Measurements from ENCODE around the gene PC. TPM values are rescaled to one million over a fixed set of nuclear protein-coding genes. Genes with fewer than 3 reads are reported as not detected.
A peak's percentile ranks its signal among the peaks of the same experiment; 100 is the strongest.

The PC gene
- total RNA-seq, 2 donors from 2014 or later, result 6.5 to 9.1 TPM

DNA sequence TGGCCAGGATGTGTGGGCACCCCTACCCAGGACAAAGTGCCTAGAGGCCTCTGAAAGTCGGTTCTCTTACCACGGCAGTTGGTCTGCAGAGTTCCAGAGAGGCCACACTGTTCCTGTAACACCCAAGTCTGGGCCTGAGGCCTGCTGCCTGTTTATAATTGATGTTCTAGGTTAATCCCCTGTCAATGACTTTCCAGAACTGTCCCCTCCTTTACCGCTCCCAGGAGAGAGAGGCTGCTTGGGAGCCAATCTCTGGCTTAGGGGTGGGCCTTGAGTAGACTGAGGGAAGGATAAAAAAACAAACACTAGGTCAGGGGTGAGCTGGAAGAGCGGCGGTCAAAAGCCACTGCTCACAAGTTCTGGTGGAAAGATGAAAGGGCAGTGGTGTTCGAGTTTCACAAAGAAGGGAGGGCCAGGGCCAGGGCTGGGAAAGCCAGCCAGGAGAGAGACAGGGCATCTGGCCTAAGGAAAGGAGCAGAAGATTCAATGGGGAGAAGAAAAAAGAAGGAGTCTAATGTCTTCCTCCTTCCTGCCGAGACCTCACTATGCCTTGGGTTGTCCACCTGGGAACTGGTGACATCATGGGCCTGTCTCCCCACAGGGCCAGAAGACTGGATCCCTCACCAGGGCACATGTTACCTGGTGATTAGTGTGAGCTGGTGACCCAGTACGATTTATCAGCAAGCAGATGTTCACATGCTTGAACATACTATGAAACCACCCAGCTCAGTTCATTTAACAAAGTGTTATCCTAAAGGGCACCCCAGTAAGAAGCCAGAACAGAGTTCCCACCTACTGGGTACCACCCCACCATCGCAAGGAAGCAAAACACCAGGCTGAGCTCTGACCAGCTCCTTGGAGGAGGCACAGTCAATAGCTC is 50.2 kb downstream of the PC start:
- Mint-ChIP-seq H3K27me3 (peaks cover 2 to 7% of the 10 kb centered on the region in 2 donors), H3K27ac (no peak overlapping the region), H3K4me3 (no peak overlapping the region), H3K9me3 (no peaks in the 10 kb centered on the region), H3K36me3 (no peaks in the 10 kb centered on the region), H3K4me1 (ENCODE audit: low read depth in 2 of 2) (no peaks in the 10 kb centered on the region)
- DNase-seq (ENCODE audit: low spot score), result no peak
- no peak for ATAC-seq

DNA sequence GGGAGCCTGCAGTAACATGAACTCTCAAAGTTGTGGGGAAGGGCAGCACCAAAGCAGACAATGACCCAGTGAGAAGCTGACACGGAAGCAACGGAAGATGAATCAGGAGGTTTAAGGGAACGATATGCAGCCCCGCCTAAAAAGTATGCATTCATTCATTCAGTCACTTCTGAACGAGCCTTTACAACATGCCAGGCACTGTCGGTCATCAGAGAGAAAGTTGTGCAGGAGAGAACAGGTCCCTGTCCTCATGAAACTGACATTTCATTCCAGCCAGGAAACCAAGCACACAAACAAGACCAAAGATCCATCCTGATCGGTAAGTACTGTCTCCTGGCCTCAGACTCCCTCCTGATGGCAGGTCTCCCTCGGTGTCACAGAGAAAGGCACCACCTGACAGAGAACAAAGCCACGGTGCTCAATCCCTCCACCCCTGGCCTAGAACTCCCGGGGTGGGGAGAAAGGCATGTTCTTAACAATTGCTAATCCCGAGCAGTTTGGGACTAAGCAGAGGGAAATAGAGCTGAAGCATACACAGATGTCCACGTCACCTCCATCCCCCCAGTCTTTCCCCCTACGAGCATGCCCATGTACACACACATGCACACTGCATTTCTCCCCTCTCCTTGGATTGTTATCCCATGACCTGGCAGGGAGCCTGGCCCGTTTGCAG is 52.0 kb downstream of the PC start:
- H3K9me3 Mint-ChIP-seq, result no peaks in the 10 kb centered on the region
- H3K4me1 Mint-ChIP-seq (ENCODE audit: low read depth in 2 of 2), result no peaks in the 10 kb centered on the region
- DNase-seq (ENCODE audit: low spot score), result no peak
- H3K27me3 Mint-ChIP-seq, result peaks cover 2 to 7% of the 10 kb centered on the region in 2 donors
- no peak overlapping the region for H3K27ac Mint-ChIP-seq
- H3K4me3 Mint-ChIP-seq, result no peak overlapping the region
- H3K36me3 Mint-ChIP-seq, result no peaks in the 10 kb centered on the region
- ATAC-seq, result no peak

DNA sequence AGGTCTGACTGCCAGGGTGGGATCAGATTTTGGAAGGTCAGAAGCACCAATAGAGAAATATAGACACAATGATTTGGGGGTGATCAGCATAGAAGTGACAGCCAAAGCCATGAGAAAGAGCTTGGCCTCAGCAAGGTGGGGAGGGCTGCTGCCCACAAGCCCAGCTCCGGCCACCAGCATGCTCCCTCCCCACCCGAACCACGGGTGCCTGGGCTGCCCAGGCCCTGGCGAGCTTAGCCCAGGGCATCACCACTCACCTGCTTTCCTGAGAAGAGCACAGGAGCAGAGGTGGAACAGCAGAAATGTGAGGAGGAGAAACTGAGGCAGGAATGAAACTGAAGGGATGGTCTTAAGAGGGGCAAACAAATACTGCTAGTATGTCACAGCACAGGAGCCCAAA is 52.6 kb downstream of the PC start:
- no peak overlapping the region for H3K4me3 Mint-ChIP-seq
- no peak for DNase-seq (ENCODE audit: low spot score)
- H3K4me1 Mint-ChIP-seq (ENCODE audit: low read depth in 2 of 2), result no peaks in the 10 kb centered on the region
- no peak overlapping the region for H3K27ac Mint-ChIP-seq
- no peak for ATAC-seq
- H3K36me3 Mint-ChIP-seq, result no peaks in the 10 kb centered on the region
- H3K9me3 Mint-ChIP-seq, result no peaks in the 10 kb centered on the region
- peaks cover 4 to 7% of the 10 kb centered on the region in 2 donors for H3K27me3 Mint-ChIP-seq

DNA sequence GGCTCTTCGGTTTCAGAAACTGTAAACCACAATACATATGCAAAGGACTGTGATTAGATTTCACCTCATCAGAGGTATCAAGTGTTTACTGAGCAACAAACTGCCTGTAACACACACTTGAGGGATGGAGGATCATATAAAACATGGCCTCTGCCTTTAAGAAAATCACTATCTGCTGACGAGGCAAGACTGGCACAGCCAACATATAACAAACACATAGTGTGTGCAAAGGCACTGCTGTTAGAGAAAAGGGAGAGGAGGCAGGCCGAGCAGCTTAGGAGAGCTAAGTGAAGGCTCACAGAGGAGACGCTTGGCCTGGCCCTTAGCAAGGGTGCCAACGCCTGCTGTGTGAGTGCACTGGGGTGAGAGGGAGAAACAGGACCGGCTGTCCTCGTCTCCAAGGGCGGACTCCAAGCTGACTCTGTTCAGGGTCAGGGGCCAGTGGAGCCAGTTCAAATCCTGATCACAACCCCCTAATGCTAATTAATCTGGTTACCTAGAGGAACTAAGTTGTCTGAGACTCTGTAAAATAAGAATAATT is 53.1 kb downstream of the PC start:
- Mint-ChIP-seq H3K27me3 (peaks cover 4 to 7% of the 10 kb centered on the region in 2 donors), H3K4me1 (ENCODE audit: low read depth in 2 of 2) (no peaks in the 10 kb centered on the region), H3K27ac (no peak overlapping the region)

DNA sequence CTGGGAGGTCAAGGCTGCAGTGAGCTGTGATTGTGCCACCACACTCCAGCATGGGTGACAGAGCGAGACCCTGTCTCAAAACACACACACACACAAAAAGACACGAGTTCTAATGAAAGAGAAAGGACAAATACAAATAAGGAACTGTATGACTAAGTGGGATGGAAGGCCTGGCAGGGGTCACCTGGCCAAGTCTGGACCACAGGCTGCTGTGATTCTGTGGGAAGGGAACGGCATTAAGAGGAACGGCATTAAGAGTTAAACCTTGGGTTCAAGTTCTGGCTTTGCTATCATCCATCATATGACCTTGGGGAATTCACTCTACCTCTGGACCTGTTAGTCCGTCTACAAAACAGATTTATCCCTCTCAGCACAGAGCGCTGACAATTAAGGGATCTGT is 53.6 kb downstream of the PC start:
- ATAC-seq (no peak), DNase-seq (ENCODE audit: low spot score) (no peak)
- H3K27me3 Mint-ChIP-seq, result peaks cover 4 to 7% of the 10 kb centered on the region in 2 donors
- no peaks in the 10 kb centered on the region for H3K36me3 Mint-ChIP-seq
- no peak overlapping the region for H3K4me3 Mint-ChIP-seq
- no peaks in the 10 kb centered on the region for H3K9me3 Mint-ChIP-seq
- no peak overlapping the region for H3K27ac Mint-ChIP-seq
- H3K4me1 Mint-ChIP-seq (ENCODE audit: low read depth in 2 of 2), result no peaks in the 10 kb centered on the region

More for the DNA sequence above, 53.1 kb downstream of the PC start:
- Mint-ChIP-seq H3K36me3 (no peaks in the 10 kb centered on the region), H3K9me3 (no peaks in the 10 kb centered on the region), H3K4me3 (no peak overlapping the region)
- no peak for ATAC-seq
- DNase-seq (ENCODE audit: low spot score), result no peak

DNA sequence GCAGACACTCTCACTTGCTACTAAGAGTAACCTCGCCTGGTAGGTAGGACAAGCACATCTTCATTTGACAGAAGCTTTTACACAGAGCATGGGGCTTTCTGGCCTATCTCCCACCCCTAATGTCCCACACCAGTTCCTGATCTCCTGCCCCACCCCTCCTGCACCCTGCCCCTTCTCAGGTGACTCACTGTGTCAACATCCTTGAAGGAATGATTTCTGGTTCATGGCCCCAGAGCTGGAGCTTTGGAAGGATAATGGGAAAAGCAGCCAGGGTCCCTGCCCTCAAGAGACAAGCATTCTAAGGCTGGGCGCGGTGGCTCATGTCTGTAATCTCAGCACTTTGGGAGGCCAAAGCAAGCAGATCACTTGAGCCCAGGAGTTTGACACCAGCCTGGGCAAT is 54.1 kb downstream of the PC start:
- H3K9me3 Mint-ChIP-seq, result no peaks in the 10 kb centered on the region
- DNase-seq (ENCODE audit: low spot score), result no peak
- no peak overlapping the region for H3K4me3 Mint-ChIP-seq
- no peak overlapping the region for H3K27ac Mint-ChIP-seq
- peaks cover 4 to 7% of the 10 kb centered on the region in 2 donors for H3K27me3 Mint-ChIP-seq
- ATAC-seq, result no peak
- H3K36me3 Mint-ChIP-seq, result no peaks in the 10 kb centered on the region
- no peaks in the 10 kb centered on the region for H3K4me1 Mint-ChIP-seq (ENCODE audit: low read depth in 2 of 2)

DNA sequence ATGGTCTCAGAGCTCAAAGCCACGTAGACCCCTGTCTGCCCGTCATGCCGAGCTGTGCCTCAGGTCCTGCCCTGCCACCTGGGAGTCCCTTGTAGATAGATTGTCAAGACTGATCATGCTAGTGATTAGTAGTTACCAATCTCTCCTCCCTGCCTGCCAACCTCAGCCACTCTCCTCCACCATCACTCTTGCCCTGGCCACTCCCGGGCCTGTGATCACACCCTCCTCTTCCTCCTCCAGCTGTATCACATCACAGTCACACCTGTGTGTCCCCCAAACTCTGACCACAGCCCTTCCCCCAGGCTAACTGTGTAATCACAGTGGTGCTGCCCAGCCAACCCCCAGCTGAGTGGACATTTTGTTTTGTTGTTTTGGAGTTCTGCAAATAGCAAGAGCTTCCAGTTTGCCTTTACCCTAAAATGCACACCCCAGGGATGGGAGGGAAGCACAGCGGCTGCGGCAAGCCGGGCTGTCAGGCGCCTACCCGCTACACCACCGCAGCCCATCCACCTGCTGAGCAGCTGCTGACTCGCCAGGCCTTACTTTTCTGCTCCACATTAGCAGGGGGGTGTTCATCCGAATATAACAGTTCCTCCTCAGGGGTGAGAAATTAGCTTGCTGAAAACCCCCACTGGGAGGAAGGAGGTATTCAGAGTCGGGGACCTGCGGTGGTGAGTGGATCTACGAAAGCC is 55.6 kb downstream of the PC start:
- DNase-seq (ENCODE audit: low spot score) (no peak), ATAC-seq (no peak)
- no peaks in the 10 kb centered on the region for H3K9me3 Mint-ChIP-seq
- no peak overlapping the region for H3K4me3 Mint-ChIP-seq
- no peaks in the 10 kb centered on the region for H3K4me1 Mint-ChIP-seq (ENCODE audit: low read depth in 2 of 2)
- no peak overlapping the region for H3K27ac Mint-ChIP-seq
- no peaks in the 10 kb centered on the region for H3K36me3 Mint-ChIP-seq
- peaks cover 4 to 7% of the 10 kb centered on the region in 2 donors for H3K27me3 Mint-ChIP-seq

DNA sequence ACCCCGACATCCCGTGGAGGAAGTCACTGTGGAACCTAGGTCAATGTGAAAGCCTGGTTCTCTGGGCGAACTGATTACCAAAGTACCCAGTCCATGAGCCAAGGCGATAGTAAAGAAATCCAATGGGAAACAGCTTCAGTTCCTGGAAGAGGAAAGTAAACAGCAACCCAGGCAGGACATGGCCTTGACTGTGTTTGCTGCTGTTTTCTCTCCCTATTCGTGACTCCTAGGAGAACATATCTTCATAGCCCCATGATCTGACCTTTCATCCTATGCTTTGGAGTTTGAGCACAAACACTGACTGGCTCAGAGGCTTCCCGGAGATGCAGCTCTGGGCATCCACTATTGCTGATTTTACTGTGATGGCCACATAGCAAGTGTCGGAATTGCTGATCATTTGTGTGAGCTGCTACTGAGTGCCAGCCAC is 56.2 kb downstream of the PC start:
- Mint-ChIP-seq H3K9me3 (no peaks in the 10 kb centered on the region), H3K27ac (no peak overlapping the region), H3K36me3 (no peaks in the 10 kb centered on the region), H3K4me1 (ENCODE audit: low read depth in 2 of 2) (no peaks in the 10 kb centered on the region), H3K4me3 (no peak overlapping the region), H3K27me3 (peaks cover 4 to 7% of the 10 kb centered on the region in 2 donors)
- ATAC-seq, result no peak
- DNase-seq (ENCODE audit: low spot score), result no peak

DNA sequence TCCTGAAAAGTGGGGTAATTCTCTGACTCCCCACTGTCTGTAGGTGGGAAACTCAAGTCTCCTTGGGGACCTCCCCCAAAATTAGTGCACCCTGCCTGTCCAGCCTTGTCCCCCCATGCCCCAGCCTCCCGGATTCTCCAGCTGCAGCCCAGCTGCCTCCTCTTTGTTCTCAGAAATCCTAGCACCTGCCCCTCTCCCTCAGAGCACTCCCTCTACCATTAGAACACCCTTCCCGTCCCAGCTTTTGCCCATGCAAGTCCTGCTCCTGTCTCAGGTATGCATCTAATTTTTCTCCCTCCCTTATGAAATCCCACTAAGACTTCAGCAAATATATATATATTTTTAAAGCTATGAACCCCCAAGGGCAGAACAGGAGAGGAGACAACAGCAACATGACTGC is 64.0 kb downstream of the PC start:
- ATAC-seq (no peak), DNase-seq (ENCODE audit: low spot score) (no peak)
- Mint-ChIP-seq H3K27me3 (peaks cover 12 to 22% of the 10 kb centered on the region in 2 donors), H3K27ac (no peak overlapping the region), H3K9me3 (no peaks in the 10 kb centered on the region), H3K36me3 (no peaks in the 10 kb centered on the region), H3K4me3 (no peak overlapping the region), H3K4me1 (ENCODE audit: low read depth in 2 of 2) (peaks cover 7 to 9% of the 10 kb centered on the region in 2 donors)

DNA sequence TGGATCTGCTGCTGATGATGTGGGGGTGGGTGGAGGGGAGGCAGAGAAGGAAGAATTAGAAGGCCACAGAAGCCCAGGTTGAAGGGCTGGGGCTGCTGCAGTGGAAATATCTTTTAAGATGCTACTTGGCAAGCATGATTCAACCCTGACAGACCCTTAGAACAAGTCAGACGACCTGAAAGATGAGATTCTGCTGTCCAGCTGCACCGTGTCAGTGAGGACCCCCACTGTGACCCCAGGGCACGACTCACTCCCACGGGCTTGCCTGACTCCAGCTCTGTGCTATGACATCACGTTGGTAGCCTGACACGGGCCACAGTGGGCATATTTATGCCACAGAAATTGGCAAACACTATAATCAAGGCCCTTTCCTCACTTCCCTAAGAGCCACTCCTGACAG is 65.3 kb downstream of the PC start:
- no peak for DNase-seq (ENCODE audit: low spot score)
- ATAC-seq, result no peak
- Mint-ChIP-seq H3K27me3 (peaks cover 12 to 22% of the 10 kb centered on the region in 2 donors), H3K9me3 (no peaks in the 10 kb centered on the region), H3K4me1 (ENCODE audit: low read depth in 2 of 2) (peaks cover 7 to 9% of the 10 kb centered on the region in 2 donors), H3K4me3 (no peak overlapping the region), H3K36me3 (no peaks in the 10 kb centered on the region), H3K27ac (no peak overlapping the region)

DNA sequence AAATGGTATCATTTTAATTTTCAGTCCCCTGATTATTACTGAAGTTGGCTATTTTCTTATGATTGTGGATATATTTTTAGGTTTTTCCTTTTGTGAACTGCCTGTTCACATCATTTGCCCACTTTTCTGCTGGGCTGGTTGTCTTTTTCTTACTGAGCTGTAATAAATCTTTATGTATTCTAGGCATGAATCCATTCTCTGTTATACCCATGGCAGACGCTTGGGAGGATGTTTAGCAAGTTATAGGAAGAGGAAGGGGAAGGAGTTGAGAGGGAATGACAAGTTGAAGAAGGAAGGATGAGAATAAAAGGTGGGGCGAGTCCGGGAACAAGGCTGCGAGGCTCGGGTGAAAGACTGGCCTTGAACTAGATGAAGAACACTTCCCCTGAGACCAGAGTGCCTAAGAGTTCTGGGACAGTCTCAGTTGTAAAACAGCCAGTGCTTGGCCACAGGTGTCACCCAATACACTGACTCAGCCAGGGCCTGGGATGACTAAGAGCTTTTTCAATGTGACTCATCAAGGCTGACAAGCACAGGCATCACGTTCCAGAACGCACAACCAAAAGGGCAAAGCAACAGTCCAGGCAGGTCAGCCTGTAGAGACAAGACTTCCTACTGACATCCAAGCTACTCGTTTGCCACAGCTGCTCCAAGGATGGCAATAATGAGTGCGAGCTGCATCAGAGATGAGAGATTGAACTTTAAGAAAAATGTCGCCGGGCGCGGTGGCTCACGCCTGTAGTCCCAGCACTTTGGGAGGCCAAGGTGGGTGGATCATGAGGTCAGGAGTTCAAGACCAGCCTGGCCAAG is 66.1 kb downstream of the PC start:
- ATAC-seq (peak; percentile 94 to 99), DNase-seq (ENCODE audit: low spot score) (peak; percentile 73)
- Mint-ChIP-seq H3K4me3 (peak overlapping the region; percentile 0), H3K9me3 (no peaks in the 10 kb centered on the region), H3K27me3 (peaks cover 12 to 22% of the 10 kb centered on the region in 2 donors), H3K4me1 (ENCODE audit: low read depth in 2 of 2) (peaks cover 7 to 9% of the 10 kb centered on the region in 2 donors), H3K36me3 (no peaks in the 10 kb centered on the region), H3K27ac (peak overlapping the region in 1 of 2 donors; percentile 12)

DNA sequence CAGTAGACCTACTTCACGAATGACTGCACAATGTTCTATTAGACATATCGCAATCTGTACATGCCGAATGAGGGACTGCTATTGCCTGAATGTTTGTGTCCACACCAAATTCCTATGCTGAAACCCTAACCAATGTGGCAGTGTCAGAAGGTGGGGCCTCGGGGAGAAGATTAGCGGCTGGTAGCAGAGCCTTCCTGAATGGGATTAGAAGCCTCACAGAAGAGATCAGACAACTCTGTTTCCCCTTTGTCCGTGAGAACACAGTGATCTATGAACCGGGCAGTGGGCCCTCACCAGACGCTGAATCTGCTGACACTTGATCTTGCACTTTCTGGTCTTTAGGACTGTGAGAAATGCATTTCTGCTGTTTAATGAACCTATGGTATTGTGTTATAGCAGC is 68.2 kb downstream of the PC start:
- DNase-seq (ENCODE audit: low spot score) (no peak), ATAC-seq (no peak)
- no peak overlapping the region for H3K4me3 Mint-ChIP-seq
- H3K27ac Mint-ChIP-seq, result no peak overlapping the region
- no peaks in the 10 kb centered on the region for H3K36me3 Mint-ChIP-seq
- peaks cover 12 to 17% of the 10 kb centered on the region in 2 donors for H3K27me3 Mint-ChIP-seq
- H3K4me1 Mint-ChIP-seq (ENCODE audit: low read depth in 2 of 2), result peaks cover 7 to 9% of the 10 kb centered on the region in 2 donors
- no peaks in the 10 kb centered on the region for H3K9me3 Mint-ChIP-seq

DNA sequence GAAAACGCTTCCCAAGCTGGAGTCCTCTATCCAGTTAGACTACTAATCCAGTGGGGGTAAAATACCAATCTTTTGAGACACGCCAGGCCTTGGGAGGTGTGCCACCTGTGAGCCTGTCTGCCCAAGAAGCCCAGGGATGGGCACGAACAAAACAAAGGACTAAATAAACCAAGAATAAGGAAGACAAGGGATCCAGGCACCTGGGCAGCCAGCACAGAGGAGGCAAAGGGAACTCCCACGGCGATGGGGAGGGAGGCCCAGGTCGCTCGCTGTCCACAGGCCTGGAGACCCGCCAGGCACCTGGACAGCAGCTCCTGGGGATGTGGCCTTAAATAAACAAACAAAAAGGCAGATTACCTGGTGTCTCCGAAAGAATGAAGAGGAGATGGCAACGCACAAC is 69.9 kb downstream of the PC start:
- ATAC-seq, result no peak
- peaks cover 7 to 9% of the 10 kb centered on the region in 2 donors for H3K4me1 Mint-ChIP-seq (ENCODE audit: low read depth in 2 of 2)
- H3K36me3 Mint-ChIP-seq, result no peaks in the 10 kb centered on the region
- H3K27ac Mint-ChIP-seq, result no peak overlapping the region
- peaks cover 2 to 8% of the 10 kb centered on the region in 2 donors for H3K27me3 Mint-ChIP-seq
- H3K4me3 Mint-ChIP-seq, result no peak overlapping the region
- no peak for DNase-seq (ENCODE audit: low spot score)
- no peaks in the 10 kb centered on the region for H3K9me3 Mint-ChIP-seq
